HG03060 (cell line): ENCODE results near the gene TOMM70.
"Not testable (repeated sequence)": the region's sequence is repeated elsewhere in the genome, so short reads cannot be mapped to it uniquely, and the experiment has no call there.

ENCODE experiments used
- ATAC-seq: cut with Tn5 transposase; IDR thresholded peaks from one replicate; pipeline ENCODE4 v1.9.1; 2021; ENCODE audit warnings: low read depth, moderate number of reproducible peaks; ENCODE audit not compliant: unreplicated experiment

The TOMM70 gene

DNA sequence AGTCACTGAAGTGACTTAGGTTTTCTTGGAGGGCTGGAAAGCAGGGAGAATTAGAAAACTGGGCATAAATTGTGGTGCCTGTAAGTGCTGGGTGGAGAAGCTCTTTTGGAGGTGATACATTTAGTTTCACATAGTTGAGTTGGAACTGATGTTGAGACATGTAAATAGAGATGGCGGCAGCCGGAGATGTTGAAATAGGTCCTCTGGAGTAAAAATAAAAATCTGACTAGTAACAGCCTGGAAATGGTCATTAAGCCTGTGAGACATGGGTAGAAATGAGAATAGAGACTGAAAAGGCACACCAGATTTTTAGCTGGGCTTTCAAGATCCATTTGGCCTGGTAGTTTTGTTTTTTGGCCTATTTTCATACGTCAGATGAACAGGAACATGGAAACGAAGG is 69.2 kb downstream of the TOMM70 start:
- ATAC-seq, result no peak

DNA sequence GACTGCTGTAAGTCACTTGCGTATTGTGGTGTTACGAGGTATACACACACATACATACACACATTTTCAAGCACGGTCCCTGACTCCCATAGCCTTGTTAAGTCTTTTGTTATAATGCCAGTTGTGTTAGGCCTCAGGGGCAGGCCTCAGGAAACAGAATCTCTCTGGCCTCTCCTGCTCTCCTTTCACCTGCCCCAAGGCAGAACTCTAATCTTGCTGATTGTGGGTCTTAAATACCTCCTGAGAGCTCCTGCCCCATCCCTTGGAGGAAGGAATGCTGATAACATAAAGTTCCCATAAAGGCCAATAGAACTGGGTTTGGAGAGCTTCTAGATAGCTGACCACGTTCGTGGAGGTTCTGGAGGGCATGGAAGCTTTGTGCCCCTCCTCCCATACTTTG is 70.2 kb downstream of the TOMM70 start:
- ATAC-seq, result no peak

DNA sequence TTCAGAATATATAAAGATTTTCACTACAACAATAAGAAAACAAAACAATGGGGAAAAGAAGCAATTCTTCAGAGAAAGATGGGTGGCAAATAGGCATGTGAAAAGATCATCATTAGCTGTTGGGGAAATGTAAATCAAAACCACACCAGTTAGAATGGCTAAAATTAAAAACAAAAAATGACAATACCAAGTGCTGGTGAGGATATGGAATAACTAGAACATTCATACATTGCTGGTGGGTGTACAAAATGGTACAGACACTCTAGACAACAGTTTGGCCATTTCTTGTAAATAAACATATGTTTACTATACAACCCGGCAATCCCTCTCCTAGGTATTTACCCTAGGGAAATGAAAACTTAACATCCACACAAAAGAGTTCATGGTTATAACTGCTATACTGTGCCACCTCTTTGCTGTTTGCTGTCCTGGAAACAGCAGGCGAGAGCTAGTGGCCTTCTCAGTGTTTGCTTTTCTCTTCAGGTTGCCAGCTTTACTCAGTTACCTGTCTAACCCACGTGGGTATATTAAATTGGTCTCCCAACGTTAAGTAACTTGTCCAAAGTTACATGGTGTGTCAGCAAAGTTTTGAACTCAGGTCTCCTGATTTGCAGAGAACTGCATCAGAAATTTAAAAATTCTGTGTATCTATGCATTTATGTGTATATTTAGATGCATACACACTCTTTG is 70.9 kb downstream of the TOMM70 start:
- no peak for ATAC-seq

- not testable (repeated sequence) for ATAC-seq
Observed at GRCh38 chr3:100327377-100327776, 73.5 kb downstream of the TOMM70 start.

DNA sequence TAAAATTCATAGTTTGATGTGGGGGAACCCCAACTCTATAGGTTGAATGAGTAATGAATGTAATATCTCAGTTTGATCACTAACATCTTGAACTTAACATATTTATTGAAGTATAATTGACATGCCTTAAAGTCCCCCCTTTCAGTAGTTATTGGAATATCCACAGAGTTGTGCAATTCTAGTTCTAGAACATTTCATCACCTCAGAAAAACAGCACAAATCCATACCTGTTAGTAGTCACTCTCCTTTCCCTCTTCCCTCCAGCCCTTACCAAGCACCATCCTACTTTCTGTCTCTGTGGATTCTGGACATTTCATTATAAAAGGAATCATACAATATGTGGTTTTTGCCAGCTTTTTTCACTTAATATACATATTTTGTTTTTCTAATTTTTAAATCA is 75.1 kb downstream of the TOMM70 start:
- no peak for ATAC-seq

- no peak for ATAC-seq
Observed at GRCh38 chr3:100324044-100324443, 76.8 kb downstream of the TOMM70 start.

- no peak for ATAC-seq
Observed at GRCh38 chr3:100319951-100320350, 80.9 kb downstream of the TOMM70 start.

- ATAC-seq, result no peak
Observed at GRCh38 chr3:100317912-100318311, 83.0 kb downstream of the TOMM70 start.

- no peak for ATAC-seq
Observed at GRCh38 chr3:100316641-100317069, 84.2 kb downstream of the TOMM70 start.
